Measurements from ENCODE around the gene GABRA4. TPM values are rescaled to one million over a fixed set of nuclear protein-coding genes. Genes with fewer than 3 reads are reported as not detected.

The GABRA4 gene
- total RNA-seq, 4 donors from 2014 or later = 0.35 TPM; not detected in 3

DNA sequence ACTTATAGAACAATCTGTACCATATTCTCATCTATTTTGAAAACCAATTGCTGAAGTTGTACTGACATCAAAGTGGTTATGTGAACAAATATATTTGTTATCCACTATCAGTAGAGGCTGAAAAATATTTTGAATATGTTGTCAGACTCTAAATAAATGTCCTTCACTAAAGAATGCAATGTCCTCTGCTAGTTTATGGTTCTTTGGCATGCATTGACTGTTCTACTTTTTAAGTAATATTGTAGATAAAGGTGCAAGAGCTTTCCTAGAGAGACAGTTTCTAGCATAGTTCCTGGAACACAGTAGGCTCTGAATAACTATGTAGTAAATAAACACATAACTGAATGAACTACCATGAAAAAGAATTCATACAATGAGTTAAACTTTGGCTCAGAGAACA is 66.2 kb downstream of the GABRA4 start:
- Histone ChIP-seq H3K27ac (no peak overlapping the region), H3K27me3 (no peaks in the 10 kb centered on the region), H3K36me3 (no peaks in the 10 kb centered on the region), H3K9me3 (no peaks in the 10 kb centered on the region), H3K4me1 (no peaks in the 10 kb centered on the region), H3K4me3 (no peak overlapping the region)
- DNase-seq = no peak
- TF ChIP-seq, protein P1, sequence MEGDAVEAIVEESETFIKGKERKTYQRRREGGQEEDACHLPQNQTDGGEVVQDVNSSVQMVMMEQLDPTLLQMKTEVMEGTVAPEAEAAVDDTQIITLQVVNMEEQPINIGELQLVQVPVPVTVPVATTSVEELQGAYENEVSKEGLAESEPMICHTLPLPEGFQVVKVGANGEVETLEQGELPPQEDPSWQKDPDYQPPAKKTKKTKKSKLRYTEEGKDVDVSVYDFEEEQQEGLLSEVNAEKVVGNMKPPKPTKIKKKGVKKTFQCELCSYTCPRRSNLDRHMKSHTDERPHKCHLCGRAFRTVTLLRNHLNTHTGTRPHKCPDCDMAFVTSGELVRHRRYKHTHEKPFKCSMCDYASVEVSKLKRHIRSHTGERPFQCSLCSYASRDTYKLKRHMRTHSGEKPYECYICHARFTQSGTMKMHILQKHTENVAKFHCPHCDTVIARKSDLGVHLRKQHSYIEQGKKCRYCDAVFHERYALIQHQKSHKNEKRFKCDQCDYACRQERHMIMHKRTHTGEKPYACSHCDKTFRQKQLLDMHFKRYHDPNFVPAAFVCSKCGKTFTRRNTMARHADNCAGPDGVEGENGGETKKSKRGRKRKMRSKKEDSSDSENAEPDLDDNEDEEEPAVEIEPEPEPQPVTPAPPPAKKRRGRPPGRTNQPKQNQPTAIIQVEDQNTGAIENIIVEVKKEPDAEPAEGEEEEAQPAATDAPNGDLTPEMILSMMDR (IDR thresholded peaks at IDR 0.05) = no peak
- TF ChIP-seq POLR2A (IDR thresholded peaks at IDR 0.05) = no peak
- intact Hi-C loops (cut with DNase I; ENCODE audit: low total_unique reads) = no loop called here

DNA sequence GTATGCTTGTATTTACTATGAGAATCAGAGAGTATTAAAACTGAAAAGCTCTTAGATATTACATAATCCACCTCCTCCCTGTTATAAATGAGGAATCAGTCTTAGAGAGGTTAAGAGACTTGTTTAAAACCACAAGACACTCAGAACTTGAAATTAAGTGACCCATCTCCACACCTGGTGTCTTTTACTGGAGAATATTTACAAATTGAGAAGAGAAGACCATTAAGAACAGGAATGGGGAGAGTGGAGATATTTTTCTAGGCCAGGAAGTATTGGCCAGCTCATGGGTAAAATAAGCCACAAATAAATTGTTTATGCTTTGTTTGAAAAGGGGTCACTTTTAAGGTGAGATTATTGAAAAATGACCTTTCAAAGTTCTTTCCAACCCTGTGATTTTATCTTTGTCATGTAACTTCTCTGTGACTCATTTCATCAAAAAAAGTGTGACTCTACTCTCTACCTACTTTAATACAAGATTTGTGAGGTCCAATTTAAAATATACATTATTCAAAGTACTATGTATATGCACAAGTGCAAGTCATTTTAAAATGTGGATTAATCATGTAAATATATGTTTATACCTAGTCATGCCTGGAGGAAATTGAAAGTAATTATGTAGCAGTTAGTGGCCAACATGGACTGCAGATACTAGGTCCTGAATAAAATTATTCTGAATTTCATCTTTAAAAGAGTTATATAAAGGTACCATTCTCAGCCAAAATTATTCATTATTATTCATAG is 68.4 kb downstream of the GABRA4 start:
- intact Hi-C loops (cut with DNase I; ENCODE audit: low total_unique reads) = no loop called here
- H3K9me3 ChIP-seq = no peaks in the 10 kb centered on the region
- no peaks in the 10 kb centered on the region for H3K27me3 ChIP-seq
- TF ChIP-seq, protein P1 (IDR thresholded peaks at IDR 0.05) = no peak
- TF ChIP-seq POLR2A (IDR thresholded peaks at IDR 0.05) = no peak
- H3K4me1 ChIP-seq = no peaks in the 10 kb centered on the region
- H3K4me3 ChIP-seq = no peak overlapping the region
- H3K27ac ChIP-seq = no peak overlapping the region
- no peaks in the 10 kb centered on the region for H3K36me3 ChIP-seq
- DNase-seq = no peak

DNA sequence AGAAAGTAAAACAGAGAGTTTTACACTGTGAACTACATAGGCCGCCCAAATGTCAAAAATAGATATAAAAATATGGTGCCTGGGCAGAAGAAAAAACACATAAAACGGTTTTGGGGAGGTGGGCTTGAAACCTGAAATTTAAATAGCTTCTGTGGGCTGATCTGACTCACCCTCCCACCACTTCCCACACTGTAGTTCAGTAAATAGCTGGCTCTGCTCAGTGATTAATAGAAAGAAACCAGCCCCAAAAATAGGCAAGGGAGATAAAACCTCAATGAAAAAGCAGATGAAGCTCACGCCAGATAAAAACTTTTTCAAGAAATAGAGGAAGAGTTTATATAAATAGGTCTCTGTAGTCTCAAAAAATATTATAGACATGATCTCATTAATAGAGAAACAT is 71.2 kb downstream of the GABRA4 start:
- Histone ChIP-seq H3K4me3 (no peak overlapping the region), H3K27me3 (no peaks in the 10 kb centered on the region), H3K4me1 (no peaks in the 10 kb centered on the region), H3K36me3 (no peaks in the 10 kb centered on the region), H3K27ac (no peak overlapping the region), H3K9me3 (no peaks in the 10 kb centered on the region)
- intact Hi-C loops (cut with DNase I; ENCODE audit: low total_unique reads) = no loop called here
- no peak for TF ChIP-seq POLR2A (IDR thresholded peaks at IDR 0.05)
- TF ChIP-seq, protein P1 (IDR thresholded peaks at IDR 0.05) = no peak
- DNase-seq = no peak

DNA sequence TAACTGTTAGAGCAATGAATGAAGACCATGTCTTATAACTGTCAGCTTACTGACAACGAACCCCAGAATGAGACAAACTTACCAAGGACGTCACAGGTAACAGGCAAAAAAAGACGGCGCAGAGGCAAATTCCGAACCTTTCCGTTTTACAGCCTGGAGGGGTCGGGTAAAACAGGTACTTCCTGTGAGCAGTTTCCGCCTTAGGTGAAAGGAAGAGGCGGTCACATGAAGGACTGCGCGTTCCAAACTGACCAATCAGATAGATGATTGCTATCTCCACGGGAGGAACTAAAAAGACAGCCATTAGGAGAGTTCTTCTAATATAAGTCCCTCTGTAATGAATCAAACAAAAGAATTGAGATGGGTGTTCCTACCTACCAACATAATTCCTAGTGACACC is 84.3 kb downstream of the GABRA4 start, which contains the start of gene COX7B2:
Gene COX7B2, minus strand, starts transcription at position 168 of the 400 bp plus-strand sequence. CDS start 174,053 bp downstream, outside the sequence.
- no peak for TF ChIP-seq POLR2A (IDR thresholded peaks at IDR 0.05)
- TF ChIP-seq, protein P1 (IDR thresholded peaks at IDR 0.05) = no peak
- Histone ChIP-seq H3K9me3 (no peaks in the 10 kb centered on the region), H3K4me1 (no peaks in the 10 kb centered on the region), H3K36me3 (no peaks in the 10 kb centered on the region), H3K27ac (no peak within 1 kb of the TSS), H3K27me3 (no peaks in the 10 kb centered on the region), H3K4me3 (no peak within 1 kb of the TSS)
- no peak for DNase-seq
- intact Hi-C loops (cut with DNase I; ENCODE audit: low total_unique reads) = no loop called here

DNA sequence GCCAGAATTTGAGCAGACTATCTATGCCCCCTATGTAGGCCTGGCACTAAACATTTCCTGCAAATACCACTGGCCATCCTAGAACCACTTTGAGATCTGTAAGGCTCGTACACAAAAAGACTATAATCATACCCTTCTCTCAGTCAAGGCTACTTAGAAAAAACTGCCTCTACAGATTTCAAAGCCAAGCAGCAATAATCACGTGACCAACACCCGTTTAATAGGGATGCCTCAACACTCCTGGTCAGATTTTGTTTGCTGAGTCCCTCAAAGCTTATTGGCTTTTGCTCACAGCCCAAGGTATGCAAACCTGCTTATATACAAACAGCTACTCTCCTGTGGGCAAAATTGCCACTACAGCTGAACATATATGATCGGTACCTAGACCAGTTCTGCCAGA is 85.2 kb downstream of the GABRA4 start:
- intact Hi-C loops (cut with DNase I; ENCODE audit: low total_unique reads) = no loop called here
- TF ChIP-seq, protein P1 (IDR thresholded peaks at IDR 0.05) = no peak
- TF ChIP-seq POLR2A (IDR thresholded peaks at IDR 0.05) = no peak
- Histone ChIP-seq H3K27ac (no peak overlapping the region), H3K27me3 (no peaks in the 10 kb centered on the region), H3K9me3 (no peaks in the 10 kb centered on the region), H3K4me1 (no peaks in the 10 kb centered on the region), H3K36me3 (no peaks in the 10 kb centered on the region), H3K4me3 (no peak overlapping the region)
- no peak for DNase-seq

Data from uterus (tissue), 4 donors.